Measurements from ENCODE around the gene ASB1. TPM values are rescaled to one million over a fixed set of nuclear protein-coding genes. Genes with fewer than 3 reads are reported as not detected.

ASB1 gene
- total and polyA plus RNA-seq, 9 of the 15 experiments (the other 6 are each of a cell fraction or from before 2014, with no cell fraction given) = 6.3 to 37.7 (median 23.9) TPM

DNA sequence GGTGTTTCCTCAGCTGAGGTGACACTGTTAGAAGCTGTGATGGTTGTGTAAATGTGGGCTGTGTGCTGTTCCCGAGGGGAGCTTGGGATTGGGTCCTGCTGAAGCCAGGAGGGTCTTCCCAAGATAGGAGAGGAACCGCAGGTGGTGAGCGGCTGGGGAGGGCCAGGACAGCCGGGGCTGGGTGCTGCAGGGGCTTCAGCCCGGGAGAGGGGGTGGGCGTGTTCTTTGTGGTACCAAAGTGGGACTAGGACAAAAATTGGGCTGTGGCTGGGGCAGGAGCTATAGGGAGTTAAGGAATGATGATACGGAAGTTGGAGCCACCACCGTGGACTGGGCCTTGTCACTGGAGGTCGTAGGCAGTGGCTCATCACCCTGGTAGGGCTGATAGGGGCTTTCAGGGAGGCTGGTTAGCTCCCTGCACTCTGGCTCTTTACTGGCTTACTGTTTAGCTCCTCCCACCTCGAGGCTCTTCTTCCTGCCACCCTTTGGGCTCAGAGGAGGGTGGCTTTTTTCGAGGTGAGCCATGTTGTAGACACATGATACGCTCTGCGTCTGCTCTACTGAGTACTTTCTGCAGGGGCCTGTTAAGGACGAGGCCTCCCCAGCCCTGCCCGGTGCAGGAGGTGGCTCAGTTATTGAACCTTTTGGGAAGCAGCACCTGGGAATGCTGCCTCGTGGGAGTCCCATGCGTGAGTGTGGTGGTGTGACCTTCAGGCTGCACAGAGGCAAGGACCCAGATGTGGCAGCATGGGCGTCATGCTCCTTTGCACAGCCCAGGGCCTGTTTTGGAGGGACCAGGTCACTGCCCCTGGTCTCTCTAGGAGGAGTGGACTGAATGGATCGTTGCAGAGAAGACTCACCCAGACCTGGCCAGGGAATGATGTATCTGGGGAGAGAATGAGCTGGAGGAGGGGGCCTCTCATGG lies 21.6 kb downstream of the ASB1 start:
- DNase-seq (ENCODE audit: extremely low read depth in 1 of 4, low spot score in 3 of 4) = no peak
- no peak for ATAC-seq
- Histone ChIP-seq H3K9me1 (ENCODE audit: control insufficient read depth, insufficient read depth, low read length) (no peaks in the 10 kb centered on the region), H3K4me1 (replicated peaks in 1 of 2; ENCODE audit: control insufficient read depth in 2 of 2, insufficient read depth in 2 of 2, low read length in 2 of 2) (no peaks in the 10 kb centered on the region; a peak in 1 of 5 replicates), H3K4me2 (ENCODE audit: insufficient read depth, low read length) (no peak overlapping the region), H3K27me3 (ENCODE audit: control insufficient read depth in 2 of 2, insufficient read depth in 2 of 2, low read length in 2 of 2) (no peaks in the 10 kb centered on the region), H3K36me3 (ENCODE audit: control insufficient read depth, insufficient read depth, low read length) (peaks cover 95% of the 10 kb centered on the region), H2AFZ (ENCODE audit: low read depth, low read length) (no peak overlapping the region), H3K9ac (ENCODE audit: insufficient read depth in 1 of 2, low read depth in 2 of 2, low read length in 2 of 2) (no peak overlapping the region), H3K9me3 (replicated peaks; ENCODE audit: control insufficient read depth, insufficient read depth, low read depth, low read length) (no peaks in the 10 kb centered on the region), H3K27ac (ENCODE audit: extremely low read depth, low read depth, low read length) (no peak overlapping the region), H4K20me1 (replicated peaks; ENCODE audit: control insufficient read depth, insufficient read depth, low read length) (0 out of 2 replicates have a peak, but pooled peaks cover 3% of the 10 kb centered on the region), H3K79me2 (ENCODE audit: control insufficient read depth, insufficient read depth, low read length) (peaks cover 8% of the 10 kb centered on the region), H3K4me3 (no peak overlapping the region)
- intact Hi-C loops (cut with micrococcal nuclease) = no loop called here
- BruUV-seq (replicated peaks) = no TSS peak
- ChIA-PET CTCF (ENCODE audit: low intra/inter-chr PET ratio) (no interaction called here), POLR2A (interaction anchor here (0.6 to 1.0 kb wide), 3 partner anchors 9 to 47 kb away, joined by 3 read pairs; no protein-coding TSS in a partner anchor)
- WGBS (ENCODE audit: insufficient coverage, low coverage, missing lambda C conversion rate) = 87% methylated on average over 15 of the region's 19 CpGs
- in situ Hi-C loops (cut with MboI) = no loop called here
- TF ChIP-seq BDP1 (IDR thresholded peaks at IDR 0.05; ENCODE audit: insufficient read depth, insufficient read length) = no peak
- TF ChIP-seq CREM (IDR thresholded peaks at IDR 0.05; ENCODE audit: low read depth) = no peak
- TF ChIP-seq, protein P1, sequence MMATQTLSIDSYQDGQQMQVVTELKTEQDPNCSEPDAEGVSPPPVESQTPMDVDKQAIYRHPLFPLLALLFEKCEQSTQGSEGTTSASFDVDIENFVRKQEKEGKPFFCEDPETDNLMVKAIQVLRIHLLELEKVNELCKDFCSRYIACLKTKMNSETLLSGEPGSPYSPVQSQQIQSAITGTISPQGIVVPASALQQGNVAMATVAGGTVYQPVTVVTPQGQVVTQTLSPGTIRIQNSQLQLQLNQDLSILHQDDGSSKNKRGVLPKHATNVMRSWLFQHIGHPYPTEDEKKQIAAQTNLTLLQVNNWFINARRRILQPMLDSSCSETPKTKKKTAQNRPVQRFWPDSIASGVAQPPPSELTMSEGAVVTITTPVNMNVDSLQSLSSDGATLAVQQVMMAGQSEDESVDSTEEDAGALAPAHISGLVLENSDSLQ (IDR thresholded peaks at IDR 0.05) = no peak
- no peak for FAIRE-seq
